Islet of Langerhans (tissue), 1 donor: ENCODE data around the gene ASMTL.
"Not testable (repeated sequence)": the region's sequence is repeated elsewhere in the genome, so short reads cannot be mapped to it uniquely, and the experiment has no call there.

Source experiments
- FAIRE-seq: peaks from one replicate; lab custom pipeline; 2011; peaks lifted over from hg19 to GRCh38; lab: Jason Lieb, UNC

ASMTL gene

GRCh38 chrX:1481636-1482529, 29.2 kb upstream of the ASMTL start:
- no peak for FAIRE-seq

GRCh38 chrX:1480082-1480785, 27.5 kb upstream of the ASMTL start:
- FAIRE-seq = no peak

- FAIRE-seq = no peak
Measured at GRCh38 chrX:1477801-1478458, 25.2 kb upstream of the ASMTL start.

- FAIRE-seq = no peak
Measured at GRCh38 chrX:1477229-1477628, 24.5 kb upstream of the ASMTL start.

GRCh38 chrX:1476682-1477081, 24.0 kb upstream of the ASMTL start:
- FAIRE-seq = no peak

- FAIRE-seq = no peak
Measured at GRCh38 chrX:1475881-1476280, 23.2 kb upstream of the ASMTL start.

GRCh38 chrX:1475481-1475880, 22.8 kb upstream of the ASMTL start:
- FAIRE-seq = no peak

- not testable (repeated sequence) for FAIRE-seq
Measured at GRCh38 chrX:1474593-1474992, 21.9 kb upstream of the ASMTL start.

- no peak for FAIRE-seq
Measured at GRCh38 chrX:1472975-1473374, 20.3 kb upstream of the ASMTL start.

GRCh38 chrX:1468250-1468772, 15.6 kb upstream of the ASMTL start:
- FAIRE-seq = no peak

DNA sequence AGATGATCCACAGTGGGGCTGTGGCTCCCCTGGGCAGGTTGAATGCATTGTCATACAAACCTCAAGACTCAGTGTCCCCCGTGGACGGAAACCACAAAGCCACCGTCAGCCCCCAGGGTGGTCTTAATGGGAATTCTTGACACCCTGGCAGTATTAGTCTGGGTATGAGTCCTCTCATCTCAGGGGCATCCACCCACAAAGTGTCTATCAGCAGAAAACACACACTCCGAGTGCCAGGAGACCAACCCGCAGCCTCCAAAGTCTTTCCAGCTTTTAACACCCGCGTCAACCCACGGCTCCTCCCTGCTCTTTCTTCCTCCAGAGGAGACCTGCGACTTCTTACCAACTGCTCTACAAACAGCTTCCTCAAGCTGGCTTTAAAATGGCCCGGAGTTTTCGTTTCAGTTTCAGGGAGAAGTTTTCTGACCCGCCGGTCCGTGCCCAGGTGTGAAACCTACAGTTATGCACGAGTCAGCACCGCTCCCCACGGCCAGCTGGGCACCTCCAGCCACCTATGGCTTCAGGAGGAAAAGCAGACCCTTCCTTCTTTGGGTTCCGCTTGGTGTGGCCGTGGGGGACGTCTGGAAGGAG, 14.4 kb upstream of the ASMTL start:
- FAIRE-seq = no peak

GRCh38 chrX:1466232-1466661, 13.5 kb upstream of the ASMTL start:
- FAIRE-seq = no peak

GRCh38 chrX:1465286-1466231, 12.8 kb upstream of the ASMTL start:
- no peak for FAIRE-seq

DNA sequence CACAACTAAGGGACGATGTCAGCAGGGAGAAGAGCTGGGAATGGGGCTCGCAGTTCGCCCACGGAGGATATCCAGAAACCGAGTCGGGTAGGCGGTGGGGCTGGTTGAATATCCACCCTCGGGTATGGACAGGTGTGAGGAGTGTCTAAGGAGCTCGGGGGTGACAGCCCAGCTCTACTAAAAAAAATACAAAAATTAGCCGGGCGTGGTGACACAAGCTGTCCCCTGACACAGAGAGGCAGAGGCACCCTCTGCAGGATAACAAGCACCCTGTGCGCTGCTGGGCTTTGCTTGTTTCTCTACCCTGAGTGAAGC, 12.2 kb upstream of the ASMTL start:
- FAIRE-seq = no peak

DNA sequence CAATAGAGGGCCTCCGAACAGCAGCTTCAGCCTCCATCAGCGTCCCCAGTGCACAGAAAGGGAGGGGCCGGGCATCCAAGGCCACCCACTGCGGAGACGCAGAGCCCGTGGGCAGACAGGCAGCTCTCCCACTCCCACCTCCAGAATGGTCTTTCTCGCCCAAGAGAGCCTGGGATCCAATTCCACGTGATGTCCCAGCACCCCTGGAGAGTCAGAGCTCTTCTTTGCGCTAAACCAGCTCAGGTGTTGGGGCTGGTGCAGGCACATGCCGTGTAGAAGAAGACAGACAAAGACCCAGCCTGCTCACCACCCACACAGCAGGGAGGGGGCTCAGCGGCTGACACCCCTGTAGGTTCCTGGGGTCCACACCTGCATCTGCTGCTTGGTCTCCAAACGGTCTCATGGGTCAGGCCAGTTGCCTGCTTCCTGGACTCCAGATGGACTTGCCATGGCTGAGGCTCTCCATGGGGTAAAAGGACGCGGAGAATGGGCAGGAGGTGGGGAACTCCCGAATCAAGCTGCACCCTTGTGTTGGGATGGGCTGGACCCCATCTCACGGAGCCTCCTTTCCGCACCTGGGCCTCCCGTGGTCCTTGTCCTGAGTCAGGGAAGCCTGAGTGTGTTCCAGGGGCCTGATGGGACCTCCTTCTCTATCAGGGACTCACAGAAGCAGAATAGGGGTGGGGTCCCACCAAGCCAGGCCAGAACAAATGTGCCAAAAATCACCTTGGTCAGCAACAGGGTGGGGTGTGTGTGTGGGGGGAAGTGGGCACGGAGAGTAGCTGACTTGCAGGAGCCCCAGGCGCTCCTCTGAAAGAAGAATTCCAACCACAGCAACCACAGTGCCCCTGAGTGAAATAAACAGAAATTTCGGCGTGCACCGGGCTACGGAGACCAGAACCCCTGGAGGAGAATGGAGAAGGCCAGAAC, 11.6 kb upstream of the ASMTL start:
- no peak for FAIRE-seq

GRCh38 chrX:1463581-1463980, 10.9 kb upstream of the ASMTL start:
- FAIRE-seq = no peak

- no peak for FAIRE-seq
Measured at GRCh38 chrX:1462596-1463251, 10.0 kb upstream of the ASMTL start.

GRCh38 chrX:1462110-1462509, 9.4 kb upstream of the ASMTL start:
- no peak for FAIRE-seq

DNA sequence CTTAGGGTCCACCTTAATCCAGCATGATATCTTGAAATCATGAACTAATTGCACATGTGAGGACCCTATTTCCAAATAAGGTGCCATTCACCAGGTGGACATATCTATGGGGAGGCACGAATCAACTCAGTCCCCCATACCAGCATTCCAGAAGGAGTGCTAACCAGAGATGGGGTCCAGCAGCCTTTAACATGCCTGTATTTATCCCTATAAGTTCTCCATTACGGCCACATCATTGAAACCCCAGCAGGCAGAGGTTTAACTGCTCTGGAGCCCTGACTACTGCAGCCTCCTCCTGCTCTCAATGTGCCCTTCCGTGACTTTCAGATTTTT, 3.2 kb upstream of the ASMTL start:
- FAIRE-seq = no peak
